Type B pancreatic cell (in vitro differentiated cells): ENCODE data around the gene LRRC55. TPM values are rescaled to one million over a fixed set of nuclear protein-coding genes. Genes with fewer than 3 reads are reported as not detected.
A peak's percentile ranks its signal among the peaks of the same experiment; 100 is the strongest.
"Not testable (repeated sequence)": the region's sequence is repeated elsewhere in the genome, so short reads cannot be mapped to it uniquely, and the experiment has no call there.

ENCODE experiments used
- DNase-seq: peaks from one replicate; pipeline ENCODE4 v3.0.0; 2021; ENCODE audit warnings: mixed read lengths; ENCODE audit not compliant: unreplicated experiment; ENCODE audit errors: extremely low spot score
- H3K27ac Mint-ChIP-seq: 2 replicates; pipeline ENCODE4 v1.8.0; 2021; ENCODE audit warnings: mild to moderate bottlenecking, mixed read lengths
- H3K27me3 Mint-ChIP-seq: 2 replicates; pipeline ENCODE4 v1.8.0; 2021; ENCODE audit warnings: mixed read lengths
- H3K36me3 Mint-ChIP-seq: 2 replicates; pipeline ENCODE4 v1.8.0; 2021; ENCODE audit warnings: mixed read lengths
- H3K4me1 Mint-ChIP-seq: one replicate; pipeline ENCODE4 v1.8.0; 2021; ENCODE audit warnings: mixed read lengths; ENCODE audit not compliant: unreplicated experiment
- H3K4me3 Mint-ChIP-seq: 2 replicates; pipeline ENCODE4 v1.8.0; 2021; ENCODE audit warnings: mild to moderate bottlenecking, mixed read lengths
- H3K9me3 Mint-ChIP-seq: 2 replicates; pipeline ENCODE4 v1.8.0; 2021; ENCODE audit warnings: mixed read lengths
- CTCF ChIP-seq: fragments of 200-600 bp; sonication (generic); conservative IDR thresholded peaks from 2 replicates; pipeline ENCODE4 v1.5.0; 2021; ENCODE audit warnings: antibody characterized with exemption, mild to moderate bottlenecking
- total RNA-seq: library from RNA; stranded (reverse); gene quantifications from 2 replicates; pipeline ENCODE4 v1.2.1, GENCODE V29; 2021; ENCODE audit warnings: low replicate concordance

The LRRC55 gene
- total RNA-seq, 1 donor from 2014 or later: 2.9 TPM

- Mint-ChIP-seq H3K4me3 (no peak overlapping the region), H3K4me1 (no peaks in the 10 kb centered on the region), H3K9me3 (no peaks in the 10 kb centered on the region), H3K27me3 (no peaks in the 10 kb centered on the region), H3K36me3 (no peaks in the 10 kb centered on the region), H3K27ac (no peak overlapping the region)
- TF ChIP-seq CTCF: no peak
- DNase-seq: no peak
Measured at GRCh38 chr11:57161351-57161750, 20.4 kb upstream of the LRRC55 start.

GRCh38 chr11:57162179-57162898, 19.4 kb upstream of the LRRC55 start:
- Mint-ChIP-seq H3K4me1 (no peaks in the 10 kb centered on the region), H3K27me3 (no peaks in the 10 kb centered on the region), H3K4me3 (no peak overlapping the region), H3K27ac (no peak overlapping the region), H3K36me3 (no peaks in the 10 kb centered on the region), H3K9me3 (no peaks in the 10 kb centered on the region)
- no peak for TF ChIP-seq CTCF
- DNase-seq: no peak

GRCh38 chr11:57163160-57163868, 18.4 kb upstream of the LRRC55 start:
- H3K27me3 Mint-ChIP-seq: no peaks in the 10 kb centered on the region
- no peak for TF ChIP-seq CTCF
- H3K4me1 Mint-ChIP-seq: no peaks in the 10 kb centered on the region
- no peak overlapping the region for H3K4me3 Mint-ChIP-seq
- H3K9me3 Mint-ChIP-seq: no peaks in the 10 kb centered on the region
- no peaks in the 10 kb centered on the region for H3K36me3 Mint-ChIP-seq
- DNase-seq: no peak
- H3K27ac Mint-ChIP-seq: no peak overlapping the region

DNA sequence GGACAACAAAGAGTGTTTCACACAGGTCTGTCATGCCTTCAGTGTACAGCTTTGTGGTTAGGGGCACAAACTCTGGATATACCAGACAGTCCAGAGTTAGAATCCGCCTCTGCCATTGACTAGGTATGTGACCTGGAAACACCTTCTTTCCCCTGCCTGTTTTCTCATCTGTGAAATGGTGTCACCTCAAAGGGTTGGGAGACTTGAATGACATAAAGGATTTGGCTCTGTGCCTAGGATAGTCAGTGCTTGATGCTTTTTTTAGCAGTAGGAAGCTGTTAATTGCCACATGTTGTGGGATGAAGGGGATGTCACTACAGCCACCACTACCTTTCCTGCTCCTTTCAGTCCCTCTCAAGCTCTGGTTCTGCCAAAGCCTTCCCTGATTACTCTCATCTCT, 17.4 kb upstream of the LRRC55 start:
- Mint-ChIP-seq H3K27me3 (no peaks in the 10 kb centered on the region), H3K36me3 (no peaks in the 10 kb centered on the region), H3K4me3 (no peak overlapping the region), H3K27ac (peak overlapping the region; percentile 4), H3K4me1 (no peaks in the 10 kb centered on the region), H3K9me3 (peaks cover 8% of the 10 kb centered on the region)
- no peak for TF ChIP-seq CTCF
- DNase-seq: no peak

- H3K4me3 Mint-ChIP-seq: no peak overlapping the region
- no peaks in the 10 kb centered on the region for H3K36me3 Mint-ChIP-seq
- no peak for DNase-seq
- H3K27ac Mint-ChIP-seq: no peak overlapping the region
- no peak for TF ChIP-seq CTCF
- peaks cover 8% of the 10 kb centered on the region for H3K9me3 Mint-ChIP-seq
- H3K4me1 Mint-ChIP-seq: no peaks in the 10 kb centered on the region
- H3K27me3 Mint-ChIP-seq: no peaks in the 10 kb centered on the region
Measured at GRCh38 chr11:57167125-57167846, 14.5 kb upstream of the LRRC55 start.

- not testable (repeated sequence) for DNase-seq, H3K9me3 Mint-ChIP-seq, H3K4me3 Mint-ChIP-seq, H3K27ac Mint-ChIP-seq, H3K36me3 Mint-ChIP-seq, H3K27me3 Mint-ChIP-seq, H3K4me1 Mint-ChIP-seq
Measured at GRCh38 chr11:57169732-57170313, 11.9 kb upstream of the LRRC55 start.
